Vagina (tissue), 2 donors: ENCODE measurements around the gene CRNKL1. TPM values are rescaled to one million over a fixed set of nuclear protein-coding genes. Genes with fewer than 3 reads are reported as not detected.
A peak's percentile ranks its signal among the peaks of the same experiment; 100 is the strongest.

ENCODE experiments used
- DNase-seq, 2 donors: peaks; one replicate each; pipeline ENCODE4 v3.0.0-alpha.2; 2017; ENCODE audit errors: extremely low spot score in 2 of 2
- H3K27ac ChIP-seq: fragments of 200-600 bp; sonication (generic); one replicate; pipeline ENCODE4 v1.5.1; 2019
- H3K27me3 ChIP-seq: fragments of 200-600 bp; sonication (generic); one replicate; pipeline ENCODE4 v1.5.1; 2019
- H3K36me3 ChIP-seq, 2 donors: fragments of 200-600 bp; sonication (generic); one replicate each; pipeline ENCODE4 v1.5.1; 2017 to 2019
- H3K4me1 ChIP-seq: fragments of 200-600 bp; sonication (generic); one replicate; pipeline ENCODE4 v1.5.1; 2019
- H3K4me3 ChIP-seq, 2 donors: fragments of 200-600 bp; sonication (generic); 1 replicate in 1 of 2; 2 replicates in 1 of 2; pipeline ENCODE4 v1.5.1; 2016 to 2019
- H3K9me3 ChIP-seq: fragments of 200-600 bp; sonication (generic); one replicate; pipeline ENCODE4 v1.5.1; 2019
- CTCF ChIP-seq, 3 experiments: fragments of 450-650 bp in 2 of 3; fragments of 200-600 bp in 1 of 3; sonication (generic) in 1 of 3; IDR thresholded peaks; one replicate each; pipeline ENCODE4 v1.5.1; 2017 to 2019; ENCODE audit warnings: antibody characterized with exemption in 3 of 3, mild to moderate bottlenecking in 2 of 3, moderate library complexity in 2 of 3
- POLR2A ChIP-seq, 2 donors: fragments of 450-650 bp; IDR thresholded peaks; one replicate each; pipeline ENCODE4 v1.6.1; 2017; ENCODE audit warnings: antibody characterized with exemption in 2 of 2, mild to moderate bottlenecking in 2 of 2, moderate library complexity in 2 of 2
- POLR2AphosphoS5 ChIP-seq, 2 donors: sonication (generic); formaldehyde crosslinking; IDR thresholded peaks; one replicate each; pipeline ENCODE4 v1.9.0; 2017; ENCODE audit warnings: antibody characterized with exemption in 2 of 2, mild to moderate bottlenecking in 2 of 2, low read depth in 1 of 2; ENCODE audit not compliant: insufficient read depth in 1 of 2
- intact Hi-C: fragments of 100-400 bp; cut with DNase I; formaldehyde crosslinking; loops from one replicate; pipeline ENCODE4 v1.15.1; 2023
- total RNA-seq: library from RNA; depleted of rRNA; stranded (reverse); fragments of >200 nt; gene quantifications from one replicate; pipeline ENCODE4 v1.2.3, GENCODE V29; 2016

CRNKL1 gene
- total RNA-seq, 1 donor from 2014 or later: 15.2 TPM

GRCh38 chr20:19987046-19987445 is 65.2 kb downstream of the CRNKL1 start:
- Histone ChIP-seq H3K4me3 (no peak overlapping the region), H3K4me1 (peaks cover 60% of the 10 kb centered on the region), H3K36me3 (peaks cover 0 to 18% of the 10 kb centered on the region in 2 donors), H3K27me3 (no peaks in the 10 kb centered on the region), H3K9me3 (no peaks in the 10 kb centered on the region), H3K27ac (peak overlapping the region; percentile 68)
- no peak for DNase-seq
- TF ChIP-seq CTCF (IDR thresholded peaks at IDR 0.05): no peak
- TF ChIP-seq POLR2A (IDR thresholded peaks at IDR 0.05): no peak
- no peak for TF ChIP-seq POLR2AphosphoS5 (IDR thresholded peaks at IDR 0.05; ENCODE audit: insufficient read depth in 1 of 2, low read depth in 1 of 2)
- intact Hi-C loops: no loop called here

GRCh38 chr20:19986419-19986818 is 65.8 kb downstream of the CRNKL1 start:
- no peak overlapping the region for H3K4me3 ChIP-seq
- no peak for DNase-seq
- peaks cover 60% of the 10 kb centered on the region for H3K4me1 ChIP-seq
- H3K9me3 ChIP-seq: no peaks in the 10 kb centered on the region
- peaks cover 0 to 12% of the 10 kb centered on the region in 2 donors for H3K36me3 ChIP-seq
- no peaks in the 10 kb centered on the region for H3K27me3 ChIP-seq
- intact Hi-C loops: no loop called here
- TF ChIP-seq POLR2AphosphoS5 (IDR thresholded peaks at IDR 0.05; ENCODE audit: insufficient read depth in 1 of 2, low read depth in 1 of 2): peak in 1 of 2 donors; percentile 26
- TF ChIP-seq POLR2A (IDR thresholded peaks at IDR 0.05): no peak
- peak overlapping the region; percentile 68 for H3K27ac ChIP-seq

Other genes starting within 250 kb of the CRNKL1 start
- 28.2 TPM for gene NAA20, start 35.1 kb downstream of the CRNKL1 start, total RNA-seq
- 1.5 TPM for gene CFAP61, start 66 bp upstream of the CRNKL1 start, total RNA-seq